Keratinocyte (primary cell): Measurements from ENCODE around the gene S1PR4.

Source experiments
- CTCF ChIP-seq, 3 experiments: IDR thresholded peaks in 1 of 3; conservative IDR thresholded peaks in 1 of 3; optimal IDR thresholded peaks in 1 of 3; 2 replicates in 2 of 3; 3 replicates in 1 of 3; pipeline versions ENCODE3 to v1.5.1; 2011; ENCODE audit warnings: low read length in 3 of 3, mild to moderate bottlenecking in 3 of 3, moderate library complexity in 2 of 3, control low read depth in 1 of 3, inconsistent platforms in 1 of 3; ENCODE audit not compliant: insufficient read depth in 2 of 3; ENCODE audit errors: extremely low read depth in 1 of 3
- EZH2 ChIP-seq: IDR thresholded peaks from one replicate; pipeline ENCODE4 v1.6.1; 2012; ENCODE audit warnings: inconsistent platforms, mild to moderate bottlenecking, low read length, moderate library complexity

- no peak for TF ChIP-seq EZH2
- TF ChIP-seq CTCF (optimal IDR thresholded peaks at IDR 0.05 in 1 of 3, IDR thresholded peaks at IDR 0.05 in 1 of 3, conservative IDR thresholded peaks at IDR 0.05 in 1 of 3; ENCODE audit: extremely low read depth in 1 of 3, insufficient read depth in 2 of 3, low read length in 3 of 3), result no peak
Observed at GRCh38 chr19:3193256-3194105, 14.9 kb downstream of the S1PR4 start.
